ENCODE data around the gene SHROOM3.
"Not testable (repeated sequence)": the region's sequence is repeated elsewhere in the genome, so short reads cannot be mapped to it uniquely, and the experiment has no call there.

The SHROOM3 gene

DNA sequence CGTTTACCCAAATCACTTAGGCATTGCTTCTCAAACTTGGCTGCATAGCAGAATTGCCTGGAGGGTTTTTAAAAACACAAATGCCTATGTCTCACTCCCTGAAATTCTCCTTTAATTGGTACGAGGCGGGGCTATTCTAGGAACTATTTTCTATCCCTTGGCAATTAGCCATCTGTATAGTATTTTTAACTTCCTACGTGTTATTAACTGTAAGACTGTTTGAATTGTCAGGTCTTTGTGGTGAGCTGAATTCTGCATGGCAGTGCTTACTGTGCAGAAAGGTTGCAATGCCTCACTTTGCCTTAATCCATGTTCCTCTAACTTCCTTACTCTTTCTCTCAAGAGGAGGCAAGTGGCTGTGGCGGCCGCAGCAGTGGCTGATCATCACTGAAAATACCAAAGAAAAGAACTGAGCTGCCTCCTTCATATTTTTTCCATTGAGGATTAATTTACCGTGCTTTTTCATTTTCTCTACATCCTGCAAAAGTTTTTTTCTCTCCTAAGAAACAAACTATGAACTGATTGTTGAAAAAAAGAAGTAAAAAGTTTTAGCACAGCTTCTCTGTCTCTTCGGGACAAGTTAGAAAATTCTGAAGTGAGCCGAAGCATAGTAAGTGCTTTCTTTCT lies at the start of gene SHROOM3:
TSS of gene SHROOM3 (plus strand) at position 329 of the 627 bp plus-strand sequence. CDS start 824 bp downstream, outside the sequence.
- DNase-seq (ENCODE audit: low read depth in 3 of 3), result no peak

DNA sequence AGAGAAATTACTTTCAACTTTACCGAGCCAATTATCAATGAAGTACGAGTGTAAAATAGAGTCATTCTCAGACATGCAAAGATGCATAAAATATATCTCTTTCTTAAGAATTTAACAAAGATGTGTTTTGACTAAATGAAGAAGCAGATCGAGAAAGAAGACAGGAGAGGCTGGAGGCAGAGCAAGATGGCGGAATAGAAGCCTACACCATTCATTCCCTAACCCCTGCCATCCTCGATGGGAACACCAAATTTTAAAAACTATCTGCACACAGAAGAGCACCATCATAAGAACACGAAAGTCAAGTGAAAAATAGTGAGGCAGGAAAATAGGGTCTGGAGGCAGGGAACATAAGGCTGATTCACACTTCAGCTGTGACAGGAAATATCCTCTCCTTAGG lies 49.1 kb upstream of the SHROOM3 start:
- no peak for DNase-seq (ENCODE audit: low read depth in 3 of 3)

DNA sequence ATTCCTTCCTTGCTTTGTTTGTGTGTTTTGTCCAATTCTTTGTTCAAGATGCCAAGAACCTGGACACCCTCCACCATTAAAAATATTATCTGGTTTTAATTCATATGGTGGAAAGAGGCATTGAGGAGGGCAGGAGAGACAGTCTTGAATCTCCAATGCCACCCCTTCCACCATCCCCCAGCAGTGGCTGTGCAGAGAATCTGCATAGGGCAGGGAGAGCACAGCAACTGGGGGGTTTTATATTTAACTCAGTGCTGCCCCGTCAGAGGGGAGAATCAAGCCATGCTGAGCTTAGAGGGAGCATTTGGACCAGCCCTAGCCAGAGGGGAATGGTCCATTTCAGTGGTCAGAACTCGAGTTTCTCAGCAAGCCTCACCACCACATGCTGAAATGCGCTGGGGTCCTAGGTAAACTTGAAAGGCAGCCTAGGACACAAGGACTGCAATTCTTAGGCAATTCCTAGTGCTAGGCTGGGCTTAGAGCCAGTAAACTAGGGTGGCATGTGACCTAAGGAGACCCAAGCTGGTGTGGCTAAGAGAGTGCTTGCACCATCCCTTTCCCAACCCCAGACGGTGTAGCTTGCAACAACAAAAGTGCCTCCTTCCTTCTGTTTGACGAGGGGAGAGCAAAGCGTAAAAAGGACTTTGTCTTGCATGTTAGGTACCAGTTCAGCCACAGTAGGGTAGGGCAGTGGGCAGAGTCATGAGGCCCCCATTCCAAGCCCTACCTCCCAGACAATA lies 48.3 kb upstream of the SHROOM3 start:
- no peak for DNase-seq (ENCODE audit: low read depth in 3 of 3)

DNA sequence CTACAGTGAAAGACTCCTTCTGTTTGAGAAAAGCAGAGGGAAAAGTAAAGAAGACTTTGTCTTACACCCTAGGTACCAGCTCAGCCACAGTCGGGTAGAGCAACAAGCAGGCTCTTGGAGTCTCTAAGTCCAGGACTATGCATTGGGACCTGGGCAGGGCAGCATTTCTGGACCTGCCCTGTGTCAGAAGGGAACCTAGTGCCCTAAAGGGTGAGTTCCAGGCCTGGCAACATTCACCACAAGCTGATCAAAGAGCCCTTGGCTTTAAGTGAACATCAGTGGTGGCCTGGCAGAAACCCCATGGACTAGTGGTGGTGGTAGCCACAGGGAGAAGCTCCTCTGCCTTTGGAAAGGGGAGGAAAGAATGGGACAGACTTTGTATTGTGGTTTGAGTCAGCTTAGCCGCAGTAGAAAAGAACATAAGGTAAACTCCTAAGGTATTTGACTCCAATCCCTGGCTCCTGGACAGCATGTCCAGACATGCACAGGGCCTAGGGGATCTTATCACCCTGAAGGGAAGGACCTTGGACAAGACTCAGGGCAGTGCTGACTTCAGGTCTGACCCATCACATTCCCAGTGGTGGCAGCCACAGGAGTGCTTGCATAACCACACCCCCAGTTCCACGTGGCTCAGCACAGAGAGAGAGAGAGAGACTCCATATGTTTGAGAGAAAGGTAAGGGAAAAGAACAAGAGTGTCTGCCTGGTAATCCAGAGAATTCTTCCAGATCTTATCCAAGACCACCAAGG lies 46.7 kb upstream of the SHROOM3 start:
- no peak for DNase-seq (ENCODE audit: low read depth in 3 of 3)

DNA sequence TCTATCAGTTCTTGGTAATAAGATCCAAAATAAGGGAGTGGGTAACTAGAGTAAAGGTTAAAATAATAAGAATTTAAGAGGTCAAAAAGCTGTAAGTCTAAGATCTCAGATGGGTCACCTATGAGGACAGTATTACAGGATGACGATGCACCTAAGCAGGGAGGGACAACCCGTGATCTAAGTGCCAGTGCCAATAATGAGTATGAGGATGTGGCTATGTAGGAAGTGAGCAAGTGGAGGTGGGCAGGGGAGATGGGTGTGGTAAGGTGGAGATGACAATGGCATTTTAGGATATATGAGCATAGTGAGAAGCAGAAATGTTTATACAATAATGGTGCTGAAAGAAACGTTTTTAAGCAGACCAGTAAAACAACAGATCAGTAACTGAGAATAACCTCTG lies 33.4 kb upstream of the SHROOM3 start:
- no peak for DNase-seq (ENCODE audit: low read depth in 3 of 3)

DNA sequence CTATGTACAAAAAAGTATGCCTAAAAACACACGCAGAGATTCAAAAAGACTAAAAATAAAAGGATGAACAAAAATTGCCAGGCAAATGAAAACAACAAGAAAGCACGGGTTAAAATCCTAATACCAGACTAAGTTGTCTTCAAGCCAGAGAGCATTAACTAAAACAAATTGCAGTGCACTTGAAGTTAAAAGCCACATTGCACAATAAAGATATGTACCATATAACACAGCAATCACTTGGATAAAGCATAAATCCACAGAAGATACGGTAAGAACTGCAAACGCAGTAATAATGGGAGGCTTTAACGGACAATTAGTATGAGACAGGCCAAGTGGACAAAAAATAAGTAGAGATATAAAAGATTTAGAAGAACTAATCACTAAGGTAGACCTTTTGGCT lies 28.9 kb upstream of the SHROOM3 start:
- no peak for DNase-seq (ENCODE audit: low read depth in 3 of 3)

DNA sequence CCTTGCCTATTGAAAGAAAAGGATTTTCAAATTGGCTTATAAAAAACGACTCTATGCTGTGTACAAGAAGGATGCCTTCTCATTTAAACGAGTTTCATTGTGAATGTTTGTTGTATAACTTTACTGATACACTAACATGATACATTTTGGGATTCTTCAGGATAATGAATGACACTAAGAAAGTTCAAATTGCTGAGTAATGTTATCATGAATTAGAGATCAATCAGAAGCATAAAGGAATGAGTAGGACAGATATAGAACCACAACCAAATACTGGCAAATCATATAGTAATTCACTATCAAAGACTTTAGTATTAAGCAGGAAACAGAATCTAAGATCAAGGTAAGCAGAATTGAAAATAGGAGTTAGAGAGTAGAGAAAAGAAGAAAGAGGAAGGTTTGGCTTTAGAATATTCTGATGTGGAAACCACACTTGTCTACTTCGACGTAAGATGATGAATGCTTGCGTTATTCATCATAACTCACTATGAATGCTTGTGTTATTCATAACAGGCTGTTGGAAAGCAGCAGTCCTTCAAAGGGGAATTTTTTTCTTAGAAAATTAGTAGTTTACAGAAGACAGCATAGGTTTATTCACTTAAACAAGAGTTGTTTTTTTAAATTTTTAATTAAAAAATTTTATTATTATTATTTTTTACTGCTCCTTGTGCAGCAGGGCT lies 27.4 kb upstream of the SHROOM3 start:
- no peak for DNase-seq (ENCODE audit: low read depth in 3 of 3)

DNA sequence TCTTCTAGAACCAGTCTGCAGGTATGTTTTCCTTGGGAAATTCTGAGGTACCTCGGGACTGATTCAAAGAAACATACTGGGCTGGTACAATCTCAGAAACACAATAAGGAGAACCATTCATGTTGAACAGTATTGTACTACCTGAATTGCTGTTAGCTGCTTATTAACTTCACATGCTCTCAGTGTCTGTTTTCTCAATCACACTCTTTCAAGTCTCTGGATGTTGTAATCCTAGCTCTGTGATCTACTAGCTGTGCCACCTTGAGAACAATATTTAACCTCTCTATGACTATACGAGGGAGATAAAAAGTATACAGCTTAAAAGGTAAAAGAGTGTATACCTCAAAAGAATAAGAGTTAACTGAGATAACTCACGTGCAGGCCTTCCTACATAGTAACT lies 24.4 kb upstream of the SHROOM3 start:
- DNase-seq (ENCODE audit: low read depth in 3 of 3), result no peak

DNA sequence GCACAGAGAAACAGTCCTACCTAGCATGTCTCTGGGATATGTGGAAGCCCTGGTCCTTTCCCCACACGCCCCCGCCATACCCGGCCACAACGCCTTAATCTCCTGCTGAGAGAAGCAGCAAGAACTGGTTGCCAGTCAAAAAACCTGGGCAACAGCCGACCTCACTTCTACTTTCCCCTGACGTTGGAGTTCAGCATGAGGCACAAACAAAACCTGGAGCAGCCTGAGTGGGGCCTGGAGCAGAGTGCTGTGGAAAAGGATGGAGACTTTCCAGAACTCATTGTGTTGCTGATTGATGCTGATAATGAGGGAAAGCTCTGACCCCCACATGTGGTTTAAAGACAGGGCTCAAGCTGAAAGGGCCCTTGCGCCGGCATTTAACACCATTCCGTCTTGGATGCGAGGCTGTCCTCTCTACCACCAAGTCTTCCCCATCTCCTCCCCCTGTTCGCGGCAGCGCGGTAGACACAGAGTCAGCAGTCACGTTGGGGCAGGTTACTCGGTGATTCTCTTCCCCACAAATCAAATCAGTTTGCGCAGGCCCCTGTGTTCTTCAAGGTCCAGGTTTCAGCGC lies 14.8 kb upstream of the SHROOM3 start:
- no peak for DNase-seq (ENCODE audit: low read depth in 3 of 3)

DNA sequence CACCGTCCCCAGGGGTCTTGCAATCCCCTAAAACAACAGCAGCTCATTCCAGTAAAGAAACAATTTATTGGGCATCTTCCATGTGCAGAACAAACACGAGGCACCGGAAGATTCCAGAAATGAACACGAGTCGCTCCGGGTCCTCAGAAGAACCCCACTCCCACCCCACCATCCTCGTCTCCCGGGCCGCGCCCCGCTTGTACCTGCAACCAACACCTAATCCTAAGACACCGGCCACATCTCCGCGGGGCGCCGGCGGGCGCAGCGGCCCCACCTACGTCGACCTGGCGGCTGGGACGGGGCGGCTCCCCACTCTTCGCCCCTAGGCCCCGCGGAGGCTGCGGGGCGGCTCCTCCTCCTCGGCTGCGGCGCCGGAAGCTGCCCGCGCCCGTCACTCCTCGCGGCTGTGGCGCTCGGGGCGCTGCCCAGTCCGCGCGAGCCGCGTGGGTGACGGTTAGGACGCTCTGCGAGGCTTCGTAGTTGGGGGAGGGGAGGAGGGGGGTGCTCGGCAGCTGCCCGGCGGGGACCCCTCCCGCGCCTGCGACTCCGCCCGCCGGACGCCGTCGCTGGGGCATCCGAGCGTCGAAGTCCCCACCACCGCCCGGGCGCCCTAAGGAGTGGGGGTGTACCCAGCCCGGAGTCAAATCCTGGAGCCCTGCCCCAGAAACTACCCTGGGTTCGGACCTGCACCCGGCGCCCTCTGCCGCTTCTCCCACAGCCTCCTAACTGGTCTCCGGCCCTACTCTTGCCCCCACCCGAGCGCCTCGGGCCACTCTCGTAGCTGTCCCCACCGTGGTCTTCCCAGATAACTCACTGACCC lies 14.1 kb upstream of the SHROOM3 start, which contains the start of gene CCDC158:
TSS of gene CCDC158 (minus strand) at position 380 of the 820 bp plus-strand sequence. CDS start 17,934 bp downstream, outside the sequence.
- DNase-seq (ENCODE audit: low read depth in 3 of 3), result no peak

DNA sequence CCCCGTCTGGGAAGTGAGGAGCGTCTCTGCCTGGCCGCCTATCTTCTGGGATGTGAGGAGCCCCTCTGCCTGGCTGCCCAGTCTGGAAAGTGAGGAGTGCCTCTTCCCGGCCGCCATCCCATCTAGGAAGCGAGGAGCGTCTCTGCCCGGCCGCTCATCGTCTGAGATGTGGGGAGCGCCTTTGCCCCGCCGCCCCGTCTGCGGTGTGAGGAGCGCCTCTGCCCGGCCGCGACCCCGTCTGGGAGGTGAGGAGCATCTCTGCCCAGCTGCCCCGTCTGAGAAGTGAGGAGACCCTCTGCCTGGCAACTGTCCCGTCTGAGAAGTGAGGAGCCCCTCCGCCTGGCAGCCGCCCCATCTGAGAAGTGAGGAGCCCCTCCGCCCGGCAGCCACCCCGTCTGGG lies 11.9 kb upstream of the SHROOM3 start:
- not testable (repeated sequence) for DNase-seq (ENCODE audit: low read depth in 3 of 3)

DNA sequence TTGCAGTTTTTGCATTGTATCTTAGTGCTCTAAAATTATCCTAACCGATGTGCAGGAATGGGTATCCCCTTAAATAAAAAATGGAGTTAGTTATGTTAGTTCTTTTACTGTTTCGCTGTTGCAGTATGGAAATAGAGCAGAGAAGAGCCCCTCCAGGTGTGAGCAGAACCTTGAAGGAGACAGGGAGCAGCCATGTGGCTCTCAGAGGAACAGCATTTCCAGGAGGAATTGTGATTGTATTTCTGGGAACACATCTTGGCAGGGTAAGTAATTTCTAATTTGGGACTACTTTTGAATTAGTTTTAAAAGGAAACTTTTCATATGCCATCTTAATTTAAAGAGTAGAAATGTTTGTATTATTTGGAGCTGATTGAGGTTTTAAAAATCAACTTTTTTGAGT lies 8.8 kb upstream of the SHROOM3 start:
- DNase-seq (ENCODE audit: low read depth in 3 of 3), result no peak

DNA sequence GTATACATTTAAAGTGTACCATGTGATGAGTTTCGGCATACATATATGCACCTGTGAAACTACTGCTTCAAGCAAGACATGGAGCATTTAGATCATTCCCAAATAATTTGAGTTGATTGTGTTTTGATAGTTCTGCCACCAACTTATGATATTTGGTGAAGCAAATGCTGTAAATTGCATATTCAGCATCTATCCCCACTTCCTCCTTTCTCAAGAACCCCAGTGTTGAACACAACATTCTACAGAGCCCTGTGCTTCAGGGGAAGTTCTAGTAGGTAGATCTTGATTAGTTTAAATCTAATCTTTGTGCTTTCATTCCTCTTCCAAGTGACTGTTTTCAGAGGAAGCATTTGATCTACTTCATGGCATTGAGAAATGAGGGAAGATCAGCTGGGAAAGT lies 5.4 kb upstream of the SHROOM3 start:
- no peak for DNase-seq (ENCODE audit: low read depth in 3 of 3)

DNA sequence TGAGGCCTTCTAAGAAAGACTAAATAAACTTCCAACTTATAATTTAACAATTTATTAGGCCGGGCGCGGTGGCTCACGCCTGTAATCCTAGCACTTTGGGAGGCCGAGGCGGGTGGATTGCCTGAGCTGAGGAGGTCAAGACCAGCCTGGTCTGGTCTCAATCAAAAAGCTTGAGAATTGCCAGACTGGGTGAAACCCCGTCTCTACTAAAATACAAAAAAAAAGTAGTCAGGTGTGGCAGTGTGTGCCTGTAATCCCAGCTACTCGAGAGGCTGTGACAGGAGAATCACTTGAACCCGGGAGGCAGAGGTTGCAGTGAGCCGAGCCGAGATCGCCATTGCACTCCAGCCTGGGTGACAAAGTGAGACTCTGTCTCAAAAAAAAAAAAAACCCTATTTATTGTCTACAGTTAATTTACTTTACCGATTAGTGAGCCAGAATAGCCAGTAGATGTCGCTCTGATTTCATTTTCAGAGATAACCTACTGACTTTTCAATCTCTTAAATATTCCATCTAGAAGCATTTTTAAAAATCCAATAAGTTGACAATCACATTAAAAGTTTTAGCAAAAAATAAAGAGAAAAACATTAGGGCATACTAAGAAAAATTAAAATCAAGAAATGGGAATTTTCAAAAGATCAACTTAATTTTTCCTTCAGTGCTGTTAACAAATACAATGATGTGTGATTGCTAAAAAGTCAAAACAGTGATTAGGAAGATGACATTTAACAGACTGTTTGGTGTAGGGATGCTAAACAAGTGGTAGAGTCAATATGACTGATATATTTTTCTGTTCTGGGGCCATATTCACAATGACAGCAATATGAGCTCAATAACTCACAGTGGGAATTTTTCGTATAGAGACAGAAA lies 4.3 kb upstream of the SHROOM3 start:
- no peak for DNase-seq (ENCODE audit: low read depth in 3 of 3)

DNA sequence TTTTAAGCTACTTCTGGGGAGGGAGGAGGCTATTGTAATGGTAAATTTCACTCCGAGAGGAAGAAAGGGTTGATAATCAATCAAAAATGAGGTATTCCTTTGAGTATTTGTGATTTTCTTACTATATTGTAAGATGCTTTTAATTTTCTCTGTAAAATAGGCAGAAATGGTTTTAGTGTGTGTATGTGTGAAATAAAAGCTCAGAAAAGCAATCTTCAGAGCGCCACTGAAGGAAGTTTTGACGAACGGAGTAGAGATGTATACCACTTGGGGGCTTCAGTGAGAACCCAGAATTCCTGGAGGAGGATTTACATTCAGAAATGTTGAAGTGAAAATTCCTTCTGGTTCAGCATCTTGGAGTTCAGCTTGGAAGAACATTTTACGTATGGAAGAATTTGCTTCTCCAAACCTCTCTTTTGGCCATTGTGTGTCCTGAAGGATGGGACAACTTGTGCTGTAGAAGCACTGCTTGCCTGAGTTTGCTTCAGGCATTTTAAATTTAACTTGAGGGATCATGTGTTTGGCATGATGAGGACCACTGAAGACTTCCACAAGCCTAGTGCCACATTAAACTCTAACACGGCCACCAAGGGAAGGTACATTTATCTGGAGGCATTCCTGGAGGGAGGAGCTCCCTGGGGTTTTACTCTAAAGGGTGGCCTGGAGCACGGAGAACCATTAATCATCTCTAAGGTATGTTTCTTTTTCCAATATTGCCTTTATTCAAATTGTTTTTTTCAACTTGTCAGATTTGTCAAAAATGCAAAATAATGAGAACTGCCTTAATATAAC lies 695 bp downstream of the SHROOM3 start:
- DNase-seq (ENCODE audit: low read depth in 3 of 3), result no peak

DNA sequence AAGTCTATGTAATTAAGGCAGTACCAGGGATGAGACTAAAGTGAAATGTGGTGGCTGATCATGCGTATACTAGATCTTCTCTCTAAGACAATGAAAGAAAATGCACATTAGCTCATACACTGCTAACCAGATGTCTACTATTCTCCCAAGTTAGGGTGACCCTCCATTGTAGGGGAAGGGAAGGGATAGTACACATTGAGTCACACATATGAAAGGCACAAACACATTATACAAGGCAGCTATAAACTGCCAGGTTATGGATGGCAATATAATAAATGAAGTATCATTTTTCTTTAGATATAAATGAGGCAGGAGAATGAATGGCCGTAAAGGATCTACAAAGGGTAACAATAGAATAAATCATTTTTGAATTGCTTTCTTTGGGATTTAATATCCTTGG lies 4.5 kb downstream of the SHROOM3 start:
- no peak for DNase-seq (ENCODE audit: low read depth in 3 of 3)

DNA sequence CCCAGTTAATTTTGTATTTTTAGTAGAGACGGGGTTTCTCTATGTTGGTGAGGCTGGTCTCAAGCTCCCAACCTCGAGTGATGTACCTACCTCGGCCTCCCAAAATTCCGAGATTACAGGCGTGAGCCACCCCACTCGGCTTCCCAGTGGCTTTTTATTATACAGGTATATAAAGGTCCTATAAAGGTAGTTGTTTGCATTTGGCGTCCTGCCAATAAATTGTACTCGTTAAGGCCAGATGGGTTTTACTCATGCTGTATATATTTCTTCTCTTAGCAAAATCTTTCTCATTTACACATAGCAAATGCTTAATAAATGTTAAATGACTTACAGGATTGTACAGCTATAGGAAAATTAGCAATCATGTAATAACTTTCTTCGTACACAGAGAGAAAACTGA lies 6.9 kb downstream of the SHROOM3 start:
- DNase-seq (ENCODE audit: low read depth in 3 of 3), result no peak

DNA sequence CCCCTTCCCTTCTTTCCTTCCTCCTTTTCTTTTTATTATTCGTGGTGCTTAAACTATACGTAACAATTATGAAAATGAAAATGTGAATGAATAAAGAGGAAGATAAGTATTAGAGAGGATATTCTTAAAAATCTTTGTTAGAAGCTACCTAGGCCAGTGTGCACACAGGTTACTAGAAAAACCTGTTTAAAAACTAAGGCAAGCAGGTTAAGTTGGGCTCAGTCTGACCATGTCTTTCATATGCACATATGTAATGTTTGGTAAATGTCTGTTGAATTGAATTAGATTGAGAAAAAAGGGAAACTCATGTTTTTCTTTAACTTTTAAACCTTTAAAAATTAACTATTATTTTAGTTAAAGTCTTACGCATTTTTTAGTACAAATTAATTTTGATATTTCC lies 7.8 kb downstream of the SHROOM3 start:
- DNase-seq (ENCODE audit: low read depth in 3 of 3), result no peak

DNA sequence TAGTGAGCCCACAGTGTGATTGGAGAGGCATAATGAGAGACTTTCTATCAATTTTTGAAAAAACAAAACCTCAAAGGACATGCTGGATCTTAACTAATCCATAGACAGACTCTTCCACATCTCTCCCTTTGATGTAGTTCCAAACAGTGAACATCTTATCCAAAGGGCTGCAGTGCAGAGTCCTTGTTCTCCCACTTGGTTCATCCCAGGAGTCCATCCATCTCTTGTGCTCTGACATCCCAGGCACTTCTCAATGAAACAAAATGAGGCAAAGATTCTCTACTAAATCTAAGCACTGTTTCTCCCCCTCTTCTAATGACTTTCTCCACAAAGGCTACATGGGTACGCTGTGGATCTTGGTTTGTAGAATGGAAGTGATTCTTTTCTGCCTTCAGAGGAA lies 8.3 kb downstream of the SHROOM3 start:
- no peak for DNase-seq (ENCODE audit: low read depth in 3 of 3)

All from stimulated activated CD4-positive, alpha-beta T cell treated with anti-CD3 and anti-CD28 coated beads, TNF-alpha, amount 100 ng/mL, for 4 hours (primary cell).